Smooth muscle cell of the brain vasculature (primary cell): ENCODE measurements around the gene CFL2.

Source experiments
- DNase-seq: peaks from one replicate; pipeline ENCODE4 v3.0.0-alpha.2; 2012; ENCODE audit warnings: low read depth, low spot score

Gene CFL2

GRCh38 chr14:34676516-34677211 lies 37.7 kb downstream of the CFL2 start:
- DNase-seq = no peak

GRCh38 chr14:34673702-34674101 lies 40.7 kb downstream of the CFL2 start:
- no peak for DNase-seq

DNA sequence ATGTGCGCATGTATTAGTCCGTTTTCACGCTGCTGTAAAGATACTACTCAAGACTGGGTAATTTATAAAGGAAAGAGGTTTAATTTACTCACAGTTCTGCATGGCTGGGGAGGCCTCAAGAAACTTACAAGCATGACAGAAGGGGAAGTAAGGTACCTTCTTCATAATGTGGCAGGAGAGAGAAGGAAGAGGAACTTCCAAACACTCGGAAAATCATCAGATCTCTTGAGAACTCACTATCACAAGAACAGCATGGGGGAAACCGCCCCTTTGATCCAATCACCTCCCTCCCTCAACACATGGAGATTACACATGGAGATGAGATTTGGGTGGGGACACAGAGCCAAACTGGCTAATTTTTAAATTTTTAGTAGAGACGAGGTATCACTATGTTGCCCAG lies 42.7 kb downstream of the CFL2 start:
- no peak for DNase-seq

GRCh38 chr14:34668111-34668510 lies 46.3 kb downstream of the CFL2 start:
- no peak for DNase-seq

DNA sequence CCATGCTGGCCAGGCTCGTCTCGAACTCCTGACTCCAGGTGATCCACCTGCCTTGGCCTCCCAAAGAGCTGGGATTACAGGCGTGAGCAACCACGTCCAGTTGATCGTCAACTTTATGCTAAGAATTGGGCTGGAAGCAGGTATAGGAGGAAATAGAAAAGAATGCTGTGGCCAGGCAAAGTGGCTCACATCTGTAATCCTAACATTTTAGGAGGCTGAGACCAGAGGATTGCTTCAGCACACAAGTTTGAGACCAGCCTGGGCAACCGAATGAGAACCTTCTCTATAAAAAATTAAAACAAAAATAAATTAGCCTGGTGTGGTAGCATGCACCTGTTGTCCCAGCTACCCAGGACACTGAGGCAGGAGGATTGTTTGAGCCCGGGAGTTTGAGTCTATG lies 47.4 kb downstream of the CFL2 start:
- DNase-seq = no peak

DNA sequence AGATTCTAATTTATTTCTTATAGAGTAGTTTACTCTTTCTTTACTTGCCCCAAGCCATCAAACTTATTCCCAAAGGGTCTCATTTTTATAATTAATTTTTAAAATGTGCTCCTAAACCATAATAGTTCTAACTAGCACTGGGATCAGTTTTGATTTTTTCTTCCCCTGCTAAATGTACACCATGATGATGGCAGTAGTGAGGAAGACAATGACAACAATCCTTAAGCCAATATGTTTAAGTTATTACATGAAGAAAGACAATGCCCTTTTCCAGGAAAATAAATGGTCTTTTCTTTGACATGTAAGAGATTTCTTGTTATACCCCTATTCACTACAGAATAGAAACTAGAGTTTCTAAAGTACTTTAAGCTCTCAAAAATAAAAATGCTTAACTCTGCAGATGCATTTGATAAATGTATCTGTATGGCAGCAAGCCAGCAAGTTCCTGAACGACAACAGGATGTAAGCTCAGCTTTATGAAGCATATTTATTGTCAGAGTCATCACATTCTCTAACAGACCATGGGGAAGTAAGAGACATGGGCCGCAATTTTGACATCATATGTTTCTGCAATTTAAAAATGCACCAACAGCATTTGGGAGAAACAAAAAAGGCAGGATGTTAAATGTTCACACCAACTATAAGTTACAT lies 48.5 kb downstream of the CFL2 start:
- no peak for DNase-seq

GRCh38 chr14:34662561-34663088 lies 51.8 kb downstream of the CFL2 start:
- DNase-seq = no peak

GRCh38 chr14:34660796-34661195 lies 53.6 kb downstream of the CFL2 start:
- no peak for DNase-seq
